GM12878 (cell line): ENCODE measurements around the gene ARL4C. TPM values are rescaled to one million over a fixed set of nuclear protein-coding genes. Genes with fewer than 3 reads are reported as not detected.

Experiments
- ATAC-seq: fragments of 200-7000 bp; cut with Tn5 transposase; 3 replicates; pipeline ENCODE4 v1.9.1; 2020; ENCODE audit warnings: mild to moderate bottlenecking, moderate library complexity
- BruUV-seq: library from RNA; stranded (reverse); fragments of 400-500 nt; replicated peaks from 2 replicates; lab custom pipeline; 2021; lab: Mats Ljungman, UMichigan
- CTCF ChIA-PET: fragments of 300-600 bp; sonication (Branson Sonifier 250); formaldehyde crosslinking; extraction: SDS; loops from one replicate; lab custom pipeline; 2021; ENCODE audit warnings: inconsistent platforms; lab: Yijun Ruan, JAX
- POLR2A ChIA-PET: fragments of 350-600 bp; formaldehyde crosslinking; extraction: SDS; loops from one replicate; lab custom pipeline; 2021; ENCODE audit warnings: inconsistent platforms; lab: Charles Lee
- RAD21 ChIA-PET: fragments of 300-600 bp; sonication (Branson Sonifier 250); formaldehyde crosslinking; loops from one replicate; lab custom pipeline; 2023; ENCODE audit warnings: antibody characterized with exemption; ENCODE audit not compliant: unreplicated experiment; lab: Charles Lee
- SMC1A ChIA-PET: fragments of 300-600 bp; sonication (Branson Sonifier 250); formaldehyde crosslinking; loops from one replicate; lab custom pipeline; 2023; ENCODE audit not compliant: unreplicated experiment, uncharacterized antibody; lab: Charles Lee
- DNase-seq: peaks from one replicate; pipeline ENCODE4 v3.0.0-alpha.2; 2011; ENCODE audit warnings: low read depth, low spot score
- FAIRE-seq: peaks from 3 replicates; lab custom pipeline; 2011; peaks lifted over from hg19 to GRCh38; lab: Jason Lieb, UNC
- H2AFZ ChIP-seq: 2 replicates; pipeline ENCODE4 v1.6.0; 2011; ENCODE audit warnings: low read depth, low read length, control low read depth; ENCODE audit not compliant: control insufficient read depth
- H3K27ac ChIP-seq: 2 replicates; pipeline ENCODE4 v1.5.1; 2011; ENCODE audit warnings: control low read depth; ENCODE audit not compliant: control insufficient read depth, insufficient read depth
- H3K27me3 ChIP-seq, 2 experiments: replicated peaks in 1 of 2; 2 replicates each; pipeline versions ENCODE4 v1.6.0 to v1.6.1; 2011; ENCODE audit warnings: low read length in 1 of 2; ENCODE audit not compliant: control insufficient read depth in 2 of 2, insufficient read depth in 2 of 2
- H3K36me3 ChIP-seq, 2 experiments: 2 replicates each; pipeline ENCODE4 v1.5.1; 2011; ENCODE audit warnings: low read length in 1 of 2; ENCODE audit not compliant: control insufficient read depth in 2 of 2, insufficient read depth in 2 of 2
- H3K4me1 ChIP-seq: 2 replicates; pipeline ENCODE4 v1.6.1; 2011; ENCODE audit warnings: mild to moderate bottlenecking, low read length, moderate library complexity, mixed read lengths; ENCODE audit not compliant: control insufficient read depth, insufficient read depth
- H3K4me2 ChIP-seq: 2 replicates; pipeline ENCODE4 v1.6.0; 2011; ENCODE audit warnings: control low read depth; ENCODE audit not compliant: control insufficient read depth, insufficient read depth
- H3K4me3 ChIP-seq: fragments of 200-600 bp; sonication (generic); 2 replicates; pipeline ENCODE4 v1.5.1; 2016
- H3K79me2 ChIP-seq: 2 replicates; pipeline ENCODE4 v1.6.0; 2011; ENCODE audit warnings: low read length; ENCODE audit not compliant: control insufficient read depth, insufficient read depth
- H3K9ac ChIP-seq: 2 replicates; pipeline ENCODE4 v1.8.0; 2011; ENCODE audit warnings: low read length, control low read depth, mixed read lengths; ENCODE audit not compliant: control insufficient read depth, insufficient read depth
- H3K9me3 ChIP-seq: replicated peaks from 3 replicates; pipeline ENCODE4 v1.5.1; 2011; ENCODE audit warnings: mild to moderate bottlenecking, low read length; ENCODE audit not compliant: control insufficient read depth, insufficient read depth
- H4K20me1 ChIP-seq: 2 replicates; pipeline ENCODE4 v1.6.0; 2011; ENCODE audit not compliant: control insufficient read depth, insufficient read depth
- CBX5 ChIP-seq: sonication (generic); IDR thresholded peaks from 2 replicates; pipeline ENCODE4 v1.6.1; 2016; ENCODE audit warnings: low read depth, moderate library complexity, mild to moderate bottlenecking, inconsistent platforms
- EED ChIP-seq: sonication (generic); IDR thresholded peaks from 2 replicates; pipeline ENCODE4 v1.6.1; 2016; ENCODE audit warnings: antibody characterized with exemption, low read depth
- NKRF ChIP-seq: fragments of 450-650 bp; conservative IDR thresholded peaks from 2 replicates; pipeline ENCODE4 v1.6.1; 2017; ENCODE audit warnings: mild to moderate bottlenecking, moderate library complexity
- SMAD5 ChIP-seq: IDR thresholded peaks from 2 replicates; pipeline ENCODE4 v1.6.1; 2016; ENCODE audit warnings: antibody characterized with exemption, low read depth
- SMARCA5 ChIP-seq: fragments of 450-650 bp; IDR thresholded peaks from 2 replicates; pipeline ENCODE4 v1.6.1; 2017; ENCODE audit warnings: mild to moderate bottlenecking
- TAF1 ChIP-seq: IDR thresholded peaks from 2 replicates; pipeline ENCODE4 v1.6.1; 2011; ENCODE audit warnings: mild to moderate bottlenecking, low read depth, low read length, borderline replicate concordance
- WGBS: methylation state at CpG from one replicate; pipeline ENCODE4 v1.1.6; 2016; ENCODE audit warnings: low lambda C conversion rate; ENCODE audit not compliant: insufficient replicate concordance, insufficient coverage; ENCODE audit errors: missing lambda C conversion rate; 5-methylcytosine and 5-hydroxymethylcytosine counted together
- in situ Hi-C: fragments of 300-500 bp; cut with MboI; formaldehyde crosslinking; loops from 9 replicates; pipeline ENCODE4 v1.14.3; 2018; ENCODE audit warnings: mixed read lengths
- intact Hi-C: fragments of 100-400 bp; cut with micrococcal nuclease; formaldehyde crosslinking; loops from one replicate; pipeline ENCODE4 v1.14.2; 2022; ENCODE audit not compliant: unreplicated experiment
- polyA plus RNA-seq, 11 experiments: library from polyadenylated mRNA; depleted of rRNA in 4 of 11; unstranded in 6 of 11; stranded (reverse) in 5 of 11; fragments of >200 nt; fragmentation: Nextera tagmentation in 4 of 11; fragmentation: Illumina TruSeq in 1 of 11; extraction: Ambion mirVana in 4 of 11; extraction: Trizol in 1 of 11; gene quantifications; 1 replicate in 1 of 11; 2 replicates in 10 of 11; pipeline versions ENCODE4 v1.2.1 to v1.2.3, GENCODE V29; 2011 to 2016; ENCODE audit warnings: inconsistent platforms in 2 of 11, missing spikeins in 2 of 11, low read depth in 1 of 11
- total RNA-seq, 4 experiments: library from RNA; depleted of rRNA in 3 of 4; stranded (reverse); fragments of >200 nt in 3 of 4; fragmentation: Illumina TruSeq in 1 of 4; extraction: Trizol in 1 of 4; gene quantifications; 2 replicates each; pipeline versions ENCODE4 v1.2.1 to v1.2.3, GENCODE V29; 2013 to 2021

Gene ARL4C
- total and polyA plus RNA-seq, 10 of the 15 experiments (the other 5 are each of a cell fraction or from before 2014, with no cell fraction given), result 0.03 to 0.72 (median 0.06) TPM; not detected in 4

GRCh38 chr2:234528410-234529148 is 31.7 kb upstream of the ARL4C start:
- in situ Hi-C loops, result loop anchor here (25.0 kb wide), 1 partner anchor 541 kb away; no protein-coding TSS in a partner anchor
- no TSS peak for BruUV-seq
- FAIRE-seq (no peak), ATAC-seq (no peak), DNase-seq (no peak)
- intact Hi-C loops, result no loop called here
- no peak overlapping the region for H3K27ac ChIP-seq
- RAD21 ChIA-PET, result no interaction called here
- no peaks in the 10 kb centered on the region for H3K27me3 ChIP-seq
- SMC1A ChIA-PET, result no interaction called here
- TF ChIP-seq EED (no peak), NKRF (no peak), TAF1 (no peak), SMAD5 (no peak), CBX5 (no peak), SMARCA5 (no peak)
- POLR2A ChIA-PET, result no interaction called here
- H3K4me2 ChIP-seq, result no peak overlapping the region
- CTCF ChIA-PET, result interaction anchor here (0.6 kb wide), 1 partner anchor 1065 kb away, joined by 3 read pairs; no protein-coding TSS in a partner anchor
- no peaks in the 10 kb centered on the region for H4K20me1 ChIP-seq
- H3K4me1 ChIP-seq, result no peaks in the 10 kb centered on the region
- no peaks in the 10 kb centered on the region for H3K79me2 ChIP-seq
- H3K9ac ChIP-seq, result no peak overlapping the region
- H3K9me3 ChIP-seq, result no peaks in the 10 kb centered on the region
- H3K36me3 ChIP-seq, result no peaks in the 10 kb centered on the region
- WGBS, result 32% methylated on average over 8 of the region's 8 CpGs
- H2AFZ ChIP-seq, result no peak overlapping the region
- no peak overlapping the region for H3K4me3 ChIP-seq
